Measurements from ENCODE around the gene PRTN3.

PRTN3 gene, protein sequence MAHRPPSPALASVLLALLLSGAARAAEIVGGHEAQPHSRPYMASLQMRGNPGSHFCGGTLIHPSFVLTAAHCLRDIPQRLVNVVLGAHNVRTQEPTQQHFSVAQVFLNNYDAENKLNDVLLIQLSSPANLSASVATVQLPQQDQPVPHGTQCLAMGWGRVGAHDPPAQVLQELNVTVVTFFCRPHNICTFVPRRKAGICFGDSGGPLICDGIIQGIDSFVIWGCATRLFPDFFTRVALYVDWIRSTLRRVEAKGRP

DNA sequence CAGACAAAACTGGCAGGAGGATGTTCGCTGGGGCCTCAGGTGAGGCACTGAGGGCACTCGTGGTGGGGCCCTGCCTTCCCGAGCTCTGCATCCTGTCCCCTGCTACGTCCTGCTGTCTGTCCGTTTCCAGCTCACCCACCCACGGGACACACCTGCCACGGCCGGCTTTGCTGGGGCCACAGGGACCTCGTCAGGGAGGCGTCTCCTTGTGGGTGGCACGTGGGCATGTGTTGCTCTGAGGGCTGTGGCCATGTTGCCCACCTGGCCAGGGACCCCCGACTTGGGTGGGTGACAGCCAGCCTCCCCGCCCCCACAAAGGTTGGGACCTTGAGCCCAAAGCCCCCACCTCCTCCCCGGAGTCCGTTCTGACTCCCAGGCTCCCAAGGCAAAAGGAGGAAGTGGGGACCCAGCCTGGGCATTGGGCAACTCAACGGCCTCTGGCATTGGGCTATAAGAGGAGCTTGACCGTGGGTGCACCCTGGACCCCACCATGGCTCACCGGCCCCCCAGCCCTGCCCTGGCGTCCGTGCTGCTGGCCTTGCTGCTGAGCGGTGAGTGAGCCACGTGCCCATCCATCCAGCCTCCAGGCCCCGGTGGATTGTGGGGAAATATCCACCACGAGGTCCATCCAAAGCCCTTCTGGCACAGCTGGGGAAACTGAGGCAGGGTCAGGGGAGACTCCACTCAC, at the start of gene PRTN3:
Gene PRTN3, plus strand, starts transcription at position 481 of the 688 bp plus-strand sequence. Its CDS starts 10 bp downstream, at position 491.
- TF ChIP-seq ZFX (IDR thresholded peaks at IDR 0.05), result no peak
- no peak for TF ChIP-seq CTCF (conservative IDR thresholded peaks at IDR 0.05)
- no peak within 1 kb of the TSS for H3K27ac ChIP-seq

GRCh38 chr19:791007-791566, 49.7 kb upstream of the PRTN3 start:
- TF ChIP-seq ZFX (IDR thresholded peaks at IDR 0.05), result no peak
- TF ChIP-seq CTCF (conservative IDR thresholded peaks at IDR 0.05), result no peak
- H3K27ac ChIP-seq, result no peak overlapping the region

DNA sequence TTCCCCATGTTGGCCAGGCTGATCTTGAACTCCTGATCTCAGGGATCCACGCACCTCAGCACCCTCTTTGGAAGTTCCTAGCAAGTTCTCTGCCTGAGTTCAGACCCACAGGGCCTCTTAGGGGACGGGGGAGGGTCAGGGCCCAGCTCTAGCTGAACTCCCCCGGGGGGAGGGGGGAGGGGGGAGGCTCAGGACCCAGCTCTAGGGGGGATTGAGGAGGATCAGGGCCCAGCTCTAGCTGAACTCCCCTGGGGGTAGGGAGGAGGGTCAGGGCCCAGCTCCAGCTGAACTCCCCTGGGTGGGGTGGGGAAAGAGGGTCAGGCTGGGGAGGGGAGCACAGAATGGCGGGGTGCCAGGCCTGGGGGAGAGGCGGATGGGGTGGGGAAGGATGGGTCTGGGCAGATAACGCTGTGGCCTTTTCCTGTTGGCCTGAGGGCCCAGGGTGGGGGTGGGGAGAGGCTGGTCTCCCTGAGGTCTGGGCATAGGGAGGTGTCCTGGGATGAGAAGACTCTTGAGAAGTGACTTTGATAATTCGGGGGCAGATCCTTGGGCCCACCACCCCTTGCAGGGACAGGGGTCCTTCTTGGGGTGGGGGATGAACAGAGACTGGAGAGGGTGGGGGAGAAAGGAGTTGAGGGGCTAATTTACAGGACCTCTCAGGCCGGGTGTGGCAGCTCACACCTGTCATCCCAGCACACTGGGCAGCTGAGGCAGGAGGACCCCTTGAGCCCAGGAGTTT, 49.1 kb upstream of the PRTN3 start:
- H3K27ac ChIP-seq, result no peak overlapping the region
- TF ChIP-seq ZFX (IDR thresholded peaks at IDR 0.05), result no peak
- no peak for TF ChIP-seq CTCF (conservative IDR thresholded peaks at IDR 0.05)

DNA sequence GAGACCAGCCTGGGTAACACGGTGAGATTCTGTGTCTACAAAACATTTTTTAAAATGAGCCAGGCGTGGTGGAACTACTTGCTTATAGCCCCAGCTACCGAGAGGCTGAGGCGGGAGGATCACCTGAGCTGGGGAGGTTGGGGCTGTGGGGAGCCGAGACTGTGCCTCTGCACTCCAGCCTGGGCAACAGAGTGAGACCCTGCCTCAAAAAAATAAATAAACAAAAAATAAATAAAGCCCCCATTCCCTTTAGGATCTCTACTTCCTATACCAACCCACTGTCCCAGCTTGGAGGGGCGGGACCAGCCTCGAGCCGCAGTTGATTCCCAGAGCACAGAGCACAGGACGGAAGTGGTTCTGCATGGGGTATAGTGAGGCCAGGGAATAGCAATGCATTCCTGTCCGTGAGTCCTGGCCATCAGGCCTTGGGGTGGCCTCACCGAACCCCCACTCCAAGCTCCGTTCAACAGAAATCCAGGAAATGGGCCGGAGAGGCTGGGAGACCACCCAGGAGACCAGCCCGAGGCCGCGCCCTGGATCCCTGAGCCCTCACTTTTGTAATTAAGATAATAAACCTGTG, 48.4 kb upstream of the PRTN3 start:
- H3K27ac ChIP-seq, result no peak overlapping the region
- TF ChIP-seq ZFX (IDR thresholded peaks at IDR 0.05) (no peak), CTCF (conservative IDR thresholded peaks at IDR 0.05) (no peak)

- H3K27ac ChIP-seq, result no peak overlapping the region
- no peak for TF ChIP-seq ZFX (IDR thresholded peaks at IDR 0.05)
- TF ChIP-seq CTCF (conservative IDR thresholded peaks at IDR 0.05), result no peak
Measured at GRCh38 chr19:793806-794205, 47.0 kb upstream of the PRTN3 start.

- TF ChIP-seq CTCF (conservative IDR thresholded peaks at IDR 0.05) (no peak), ZFX (IDR thresholded peaks at IDR 0.05) (no peak)
- H3K27ac ChIP-seq, result no peak overlapping the region
Measured at GRCh38 chr19:795073-795611, 45.7 kb upstream of the PRTN3 start.

Measured in C4-2B (cell line).